Stimulated activated CD4-positive, alpha-beta T cell treated with anti-CD3 and anti-CD28 coated beads, Interleukin-1b, Interleukin-23, amount 100 ng/mL, for 48 hours (primary cell): ENCODE measurements around the gene PRKCB.
A peak's percentile ranks its signal among the peaks of the same experiment; 100 is the strongest.

ENCODE experiments used
- DNase-seq: peaks from one replicate; pipeline ENCODE4 v3.0.0-alpha.2; 2020

PRKCB gene

GRCh38 chr16:23945243-23945642 lies 109.5 kb downstream of the PRKCB start:
- DNase-seq = no peak

- no peak for DNase-seq
Measured at GRCh38 chr16:23947838-23948237, 112.1 kb downstream of the PRKCB start.

DNA sequence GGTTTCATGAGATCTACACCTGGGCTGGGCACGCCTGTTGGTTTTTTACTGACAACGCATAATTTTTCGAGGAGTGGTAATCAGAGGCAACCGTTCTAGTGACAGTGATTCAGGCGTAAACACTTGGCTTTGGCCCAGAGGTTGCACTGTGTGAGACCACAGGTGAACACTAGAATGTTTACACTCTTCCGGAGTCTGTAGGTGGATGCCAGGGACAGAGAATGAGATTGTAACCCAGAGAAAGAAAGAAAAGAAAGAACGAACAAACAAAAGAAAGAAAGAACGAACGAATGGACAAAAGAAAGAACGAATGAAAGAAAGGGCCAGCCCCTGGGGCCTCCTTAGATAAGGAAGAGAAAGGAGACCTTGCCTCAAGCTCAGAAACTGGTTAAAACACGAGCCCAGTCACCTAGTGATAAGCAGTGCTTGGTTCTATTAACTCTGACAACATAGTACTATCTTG lies 113.2 kb downstream of the PRKCB start:
- peak; percentile 48 for DNase-seq

GRCh38 chr16:23949630-23950290 lies 114.0 kb downstream of the PRKCB start:
- peak; percentile 49 for DNase-seq

DNA sequence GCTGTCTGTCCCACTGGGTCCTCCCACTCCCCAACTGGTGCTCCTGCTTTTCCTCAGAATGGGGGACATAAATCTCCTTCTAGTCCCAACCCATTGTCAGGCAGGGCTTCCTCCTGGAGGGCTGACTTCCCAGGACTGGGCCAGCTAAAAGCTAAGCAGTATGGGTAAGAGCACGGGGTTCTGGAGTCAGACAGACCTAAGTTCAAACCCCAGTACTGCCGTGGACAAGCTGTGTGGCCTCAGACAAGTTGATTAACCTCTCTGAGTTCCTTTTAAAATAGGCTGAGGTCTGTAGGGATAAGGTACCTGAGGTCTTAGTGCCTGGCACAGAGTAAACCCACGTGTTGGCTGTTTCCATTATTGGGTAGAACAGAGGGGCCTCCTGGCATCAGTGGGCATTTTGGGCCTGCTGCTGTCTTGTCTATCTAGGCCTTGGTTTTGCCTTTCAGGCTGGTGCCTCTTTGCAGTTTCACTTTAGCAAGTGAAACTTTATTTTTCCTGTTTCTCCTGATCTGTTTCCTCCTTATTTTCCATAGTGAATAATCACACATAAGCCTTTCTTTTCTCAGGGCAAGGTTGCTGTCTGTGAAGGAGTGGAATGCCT lies 114.6 kb downstream of the PRKCB start:
- DNase-seq = no peak

GRCh38 chr16:23950898-23951297 lies 115.1 kb downstream of the PRKCB start:
- DNase-seq = peak; percentile 30

GRCh38 chr16:23952128-23952970 lies 116.6 kb downstream of the PRKCB start:
- DNase-seq = peak; percentile 57

- no peak for DNase-seq
Measured at GRCh38 chr16:23952971-23953300, 117.2 kb downstream of the PRKCB start.

- no peak for DNase-seq
Measured at GRCh38 chr16:23953476-23953875, 117.7 kb downstream of the PRKCB start.

DNA sequence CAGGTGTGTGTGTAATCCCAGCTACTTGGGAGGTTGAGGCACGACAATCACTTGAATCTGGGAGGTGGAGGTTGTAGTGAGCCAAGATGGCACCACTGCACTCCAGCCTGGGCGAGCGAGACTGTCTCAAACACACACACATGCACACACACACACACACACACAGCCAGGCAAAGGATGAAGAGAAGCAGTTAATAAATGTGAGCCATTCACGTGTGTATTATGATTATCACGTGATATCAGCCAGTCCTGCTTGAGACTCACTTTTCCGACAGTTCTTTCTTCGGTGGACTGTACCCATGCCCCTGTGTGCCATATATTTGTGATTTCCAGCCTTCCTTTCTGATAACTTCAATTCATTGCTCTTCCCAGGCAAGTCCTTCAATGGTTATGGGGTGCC lies 119.3 kb downstream of the PRKCB start:
- DNase-seq = no peak

- no peak for DNase-seq
Measured at GRCh38 chr16:23957287-23957686, 121.5 kb downstream of the PRKCB start.

DNA sequence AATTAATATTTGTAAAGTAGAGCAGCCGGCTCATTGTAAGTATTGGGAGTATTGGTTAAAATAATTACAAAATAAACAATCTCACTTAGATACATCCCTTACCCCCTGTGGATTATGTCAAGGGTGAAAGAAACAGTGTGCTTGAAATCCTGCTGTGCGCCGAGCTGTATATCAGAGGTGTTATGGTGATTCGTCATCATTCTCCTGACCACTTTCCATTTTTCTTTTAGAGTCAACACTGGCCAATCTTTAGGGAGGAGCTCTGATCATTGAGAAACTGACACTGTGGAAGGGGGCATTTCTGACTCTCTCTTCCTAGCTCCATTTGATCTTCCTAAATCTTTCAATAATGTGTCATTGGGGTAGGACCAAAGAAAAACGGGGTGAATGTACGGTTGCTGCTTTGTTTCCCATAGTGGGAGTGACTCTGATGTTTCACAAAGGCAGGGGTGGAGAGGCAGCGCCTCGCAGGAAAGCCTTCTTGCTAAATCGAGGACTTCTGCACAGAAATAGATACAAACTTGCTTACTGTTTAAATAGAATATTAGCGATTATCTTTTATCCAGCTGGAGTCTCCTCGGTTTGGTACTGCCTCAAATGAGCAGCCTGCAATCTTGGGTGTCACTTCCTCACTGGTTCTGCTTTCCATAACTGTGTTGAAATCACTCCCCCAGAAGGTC lies 123.4 kb downstream of the PRKCB start:
- DNase-seq = no peak

DNA sequence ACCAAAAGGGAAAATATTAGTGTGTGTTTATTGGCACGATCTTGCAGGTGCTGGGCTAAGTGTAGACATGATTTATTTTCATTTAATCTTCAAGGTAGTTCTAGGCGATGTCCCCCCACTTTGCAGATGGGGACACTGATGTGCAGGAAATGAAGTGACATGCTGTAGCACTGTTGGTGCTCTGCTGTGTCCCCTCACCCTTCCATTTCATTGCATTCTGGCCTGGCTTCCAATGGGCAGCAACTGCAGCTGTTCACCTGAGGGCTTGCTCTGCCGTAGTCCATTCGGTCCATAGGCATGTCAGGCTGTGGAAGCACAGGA lies 123.9 kb downstream of the PRKCB start:
- DNase-seq = no peak

DNA sequence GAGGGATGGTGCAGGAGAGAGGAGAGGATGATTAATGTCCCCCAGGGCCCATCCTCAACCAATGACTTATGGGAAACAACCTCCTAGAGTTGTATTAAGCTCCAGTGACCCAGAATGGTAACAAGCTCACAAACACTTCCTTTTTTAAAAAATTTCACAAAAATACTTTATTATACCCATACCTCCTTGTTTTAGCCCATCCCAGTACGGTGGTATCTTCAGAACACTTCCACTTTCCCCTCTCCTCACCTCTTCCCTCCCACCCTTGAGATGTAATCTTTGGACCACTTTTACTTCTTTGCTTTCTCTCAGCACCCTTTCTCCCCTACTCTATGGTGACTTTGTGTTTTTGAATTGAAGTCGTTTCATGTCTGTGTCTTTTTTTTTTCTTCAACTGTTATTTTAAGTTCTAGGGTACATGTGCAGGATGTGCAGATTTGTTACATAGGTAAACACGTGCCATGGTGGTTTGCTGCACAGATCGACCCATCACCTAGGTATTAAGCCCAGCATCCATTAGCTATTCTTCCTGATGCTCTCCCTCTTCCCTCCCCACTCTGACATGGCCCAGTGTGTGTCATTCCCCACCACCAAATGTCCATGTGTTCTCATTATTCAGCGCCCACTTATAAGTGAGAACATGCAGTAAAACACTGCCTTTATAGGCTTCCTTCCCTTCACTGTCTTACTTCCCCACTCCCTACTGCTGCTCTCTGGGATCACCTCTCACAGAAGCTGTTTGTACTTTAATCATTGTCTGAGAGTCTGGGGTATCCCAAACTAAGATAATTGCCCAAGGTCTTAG lies 124.5 kb downstream of the PRKCB start:
- DNase-seq = no peak

- peak; percentile 74 for DNase-seq
Measured at GRCh38 chr16:23962001-23962400, 126.2 kb downstream of the PRKCB start.

- no peak for DNase-seq
Measured at GRCh38 chr16:23964136-23964535, 128.4 kb downstream of the PRKCB start.

- no peak for DNase-seq
Measured at GRCh38 chr16:23965137-23965733, 129.5 kb downstream of the PRKCB start.

GRCh38 chr16:23966597-23967394 lies 131.0 kb downstream of the PRKCB start:
- DNase-seq = no peak

DNA sequence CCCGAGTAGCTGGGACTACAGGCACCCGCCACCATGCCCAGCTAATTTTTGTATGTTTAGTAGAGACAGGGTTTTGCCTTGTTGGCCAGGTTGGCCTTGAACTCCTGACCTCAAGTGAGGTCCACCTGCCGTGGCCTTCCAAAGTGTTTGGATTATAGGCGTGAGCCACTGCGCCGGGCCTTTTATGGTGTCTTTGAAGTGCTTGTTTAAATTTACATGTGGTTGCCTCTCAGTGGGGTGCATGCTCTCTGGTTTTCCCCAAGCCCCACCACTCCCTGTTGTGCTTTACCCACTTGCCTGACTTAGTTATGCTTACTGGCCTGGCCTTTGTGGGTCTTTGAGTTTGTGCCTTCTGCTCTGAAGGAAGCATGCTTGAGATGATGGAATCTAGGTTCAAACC lies 132.0 kb downstream of the PRKCB start:
- no peak for DNase-seq

- DNase-seq = no peak
Measured at GRCh38 chr16:23968176-23968575, 132.4 kb downstream of the PRKCB start.
